Natural killer cell treated with Interleukin-12 subunit alpha and Interleukin-12 subunit beta and Interleukin-15 and Interleukin-18, amount 100 ng/mL, for 72 hours (primary cell): ENCODE results near the gene CYCS. TPM values are rescaled to one million over a fixed set of nuclear protein-coding genes. Genes with fewer than 3 reads are reported as not detected.
"Not testable (repeated sequence)": the region's sequence is repeated elsewhere in the genome, so short reads cannot be mapped to it uniquely, and the experiment has no call there.

ENCODE experiments used
- ATAC-seq, 2 donors: fragments of 150-1000 bp; cut with Tn5 transposase in 1 of 2; sonication (Bioruptor Pico), chemical (Tn5 transposase) in 1 of 2; 2 replicates each; pipeline ENCODE4 v1.10.0; 2021
- DNase-seq: peaks from one replicate; pipeline ENCODE4 v3.0.0; 2022; ENCODE audit warnings: low spot score
- H3K27ac Mint-ChIP-seq, 2 donors: 1 replicate in 1 of 2; 2 replicates in 1 of 2; pipeline ENCODE4 v1.8.0; 2022; ENCODE audit warnings: mixed read lengths in 2 of 2, mild to moderate bottlenecking in 1 of 2, moderate library complexity in 1 of 2
- H3K27me3 Mint-ChIP-seq, 2 donors: 1 replicate in 1 of 2; 2 replicates in 1 of 2; pipeline ENCODE4 v1.8.0; 2022; ENCODE audit warnings: mixed read lengths in 2 of 2
- H3K36me3 Mint-ChIP-seq: one replicate; pipeline ENCODE4 v1.8.0; 2022; ENCODE audit warnings: mixed read lengths
- H3K4me1 Mint-ChIP-seq, 2 donors: 1 replicate in 1 of 2; 2 replicates in 1 of 2; pipeline ENCODE4 v1.8.0; 2022; ENCODE audit warnings: low read depth in 2 of 2, mixed read lengths in 2 of 2, mild to moderate bottlenecking in 1 of 2
- H3K4me3 Mint-ChIP-seq: one replicate; pipeline ENCODE4 v1.8.0; 2022; ENCODE audit warnings: mixed read lengths
- H3K9me3 Mint-ChIP-seq: 2 replicates; pipeline ENCODE4 v1.8.0; 2022; ENCODE audit warnings: mixed read lengths
- total RNA-seq, 2 donors: library from RNA; stranded (reverse); gene quantifications; one replicate each; pipeline ENCODE4 v1.2.3, GENCODE V29; 2022

CYCS gene
- total RNA-seq: 100 to 1,000 TPM; 191 to 253 TPM

- H3K4me1 Mint-ChIP-seq: peaks cover 21 to 32% of the 10 kb centered on the region in 2 donors
- H3K27ac Mint-ChIP-seq: peak within 1 kb of the TSS; percentile 91 to 98
- H3K9me3 Mint-ChIP-seq: no peaks in the 10 kb centered on the region
- H3K36me3 Mint-ChIP-seq: peaks cover 30% of the 10 kb centered on the region
- ATAC-seq (peak; percentile 97), DNase-seq (peak; percentile 100)
- peak within 1 kb of the TSS; percentile 93 for H3K4me3 Mint-ChIP-seq
- H3K27me3 Mint-ChIP-seq: no peaks in the 10 kb centered on the region
Measured at GRCh38 chr7:25125137-25125946, at the start of gene CYCS. CYCS (minus strand) TSS chr7:25125260; CDS start chr7:25124119, 1,141 bp downstream.

GRCh38 chr7:25173184-25173583 is 48.1 kb upstream of the CYCS start:
- Mint-ChIP-seq H3K9me3 (no peaks in the 10 kb centered on the region), H3K27ac (no peak overlapping the region), H3K4me1 (peaks cover 0 to 8% of the 10 kb centered on the region in 2 donors), H3K27me3 (no peaks in the 10 kb centered on the region), H3K36me3 (no peaks in the 10 kb centered on the region), H3K4me3 (no peak overlapping the region)
- ATAC-seq: no peak
- no peak for DNase-seq

DNA sequence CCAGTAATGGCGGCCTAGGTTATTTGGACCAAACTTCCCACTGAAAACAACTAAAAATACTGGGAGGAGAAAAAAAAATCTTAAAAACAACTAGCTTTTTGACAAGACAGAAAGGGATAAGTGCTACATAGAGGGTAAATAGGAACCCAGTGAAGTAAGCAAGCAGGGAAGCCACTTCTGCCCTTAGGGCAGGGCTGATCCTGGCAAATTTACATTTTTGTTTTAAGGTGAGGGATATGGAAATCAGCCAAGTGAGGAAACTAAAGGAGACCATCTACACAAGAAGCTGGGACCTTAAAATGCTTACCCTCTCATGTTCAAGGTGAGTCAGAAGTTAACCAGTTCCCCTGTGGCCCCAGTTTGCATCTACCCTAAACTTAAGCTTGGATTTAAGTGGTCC is 46.5 kb upstream of the CYCS start:
- ATAC-seq: no peak
- Mint-ChIP-seq H3K36me3 (no peaks in the 10 kb centered on the region), H3K27me3 (no peaks in the 10 kb centered on the region), H3K9me3 (no peaks in the 10 kb centered on the region), H3K4me3 (no peak overlapping the region), H3K27ac (no peak overlapping the region), H3K4me1 (peaks cover 0 to 8% of the 10 kb centered on the region in 2 donors)
- no peak for DNase-seq

- ATAC-seq: no peak
- Mint-ChIP-seq H3K4me1 (peaks cover 0 to 8% of the 10 kb centered on the region in 2 donors), H3K27me3 (no peaks in the 10 kb centered on the region), H3K9me3 (no peaks in the 10 kb centered on the region), H3K4me3 (no peak overlapping the region), H3K36me3 (no peaks in the 10 kb centered on the region), H3K27ac (no peak overlapping the region)
- DNase-seq: no peak
Measured at GRCh38 chr7:25171071-25171470, 46.0 kb upstream of the CYCS start.

- DNase-seq (no peak), ATAC-seq (no peak)
- H3K4me1 Mint-ChIP-seq: peaks cover 0 to 8% of the 10 kb centered on the region in 2 donors
- no peak overlapping the region for H3K27ac Mint-ChIP-seq
- H3K36me3 Mint-ChIP-seq: no peaks in the 10 kb centered on the region
- no peaks in the 10 kb centered on the region for H3K9me3 Mint-ChIP-seq
- no peak overlapping the region for H3K4me3 Mint-ChIP-seq
- H3K27me3 Mint-ChIP-seq: no peaks in the 10 kb centered on the region
Measured at GRCh38 chr7:25169683-25170082, 44.6 kb upstream of the CYCS start.

GRCh38 chr7:25168145-25168544 is 43.1 kb upstream of the CYCS start:
- Mint-ChIP-seq H3K27me3 (no peaks in the 10 kb centered on the region), H3K4me1 (peaks cover 0 to 8% of the 10 kb centered on the region in 2 donors), H3K36me3 (no peaks in the 10 kb centered on the region), H3K4me3 (no peak overlapping the region), H3K27ac (no peak overlapping the region), H3K9me3 (no peaks in the 10 kb centered on the region)
- DNase-seq (no peak), ATAC-seq (no peak)

DNA sequence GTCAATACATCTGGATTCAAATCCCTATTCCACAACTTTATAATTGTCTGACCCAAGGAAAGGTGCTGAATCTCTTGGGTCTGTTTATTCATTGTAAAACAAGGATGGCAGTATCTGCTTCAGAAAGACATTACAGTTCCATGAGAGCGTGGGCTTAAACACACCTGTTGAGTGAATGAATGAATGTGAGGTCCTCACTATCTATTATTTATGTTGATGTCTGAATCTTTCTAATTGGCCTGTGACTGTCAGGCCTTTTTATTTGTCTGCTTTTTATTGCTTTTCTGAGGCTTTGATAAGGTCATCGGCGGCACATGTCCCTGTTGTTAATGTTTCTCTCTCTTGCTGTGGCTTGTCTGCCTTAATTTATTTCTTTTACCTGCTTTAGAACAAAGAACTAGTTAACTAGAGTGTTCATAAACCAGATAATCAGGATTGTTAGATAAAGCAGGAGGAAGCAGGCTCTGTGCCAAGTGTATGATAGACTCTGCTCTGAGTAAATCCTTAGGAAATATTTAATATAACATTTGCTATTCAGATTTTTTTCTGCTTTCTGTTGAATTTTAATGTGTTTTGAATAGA is 42.3 kb upstream of the CYCS start:
- H3K4me3 Mint-ChIP-seq: no peak overlapping the region
- H3K9me3 Mint-ChIP-seq: no peaks in the 10 kb centered on the region
- no peaks in the 10 kb centered on the region for H3K36me3 Mint-ChIP-seq

GRCh38 chr7:25159983-25160596 is 35.0 kb upstream of the CYCS start:
- H3K27ac Mint-ChIP-seq, H3K4me3 Mint-ChIP-seq, ATAC-seq: not testable (repeated sequence)

More for the DNA sequence above, 42.3 kb upstream of the CYCS start:
- H3K27me3 Mint-ChIP-seq: no peaks in the 10 kb centered on the region
- DNase-seq: no peak
- H3K27ac Mint-ChIP-seq: no peak overlapping the region
- no peak for ATAC-seq
- H3K4me1 Mint-ChIP-seq: peaks cover 0 to 4% of the 10 kb centered on the region in 2 donors

GRCh38 chr7:25158966-25159365 is 33.9 kb upstream of the CYCS start:
- ATAC-seq (no peak), DNase-seq (no peak)
- Mint-ChIP-seq H3K9me3 (no peaks in the 10 kb centered on the region), H3K27ac (no peak overlapping the region), H3K27me3 (no peaks in the 10 kb centered on the region), H3K4me3 (no peak overlapping the region), H3K36me3 (no peaks in the 10 kb centered on the region), H3K4me1 (peaks cover 3 to 5% of the 10 kb centered on the region in 2 donors)

More at GRCh38 chr7:25159983-25160596, 35.0 kb upstream of the CYCS start:
- DNase-seq, H3K4me1 Mint-ChIP-seq, H3K36me3 Mint-ChIP-seq, H3K27me3 Mint-ChIP-seq, H3K9me3 Mint-ChIP-seq: not testable (repeated sequence)

DNA sequence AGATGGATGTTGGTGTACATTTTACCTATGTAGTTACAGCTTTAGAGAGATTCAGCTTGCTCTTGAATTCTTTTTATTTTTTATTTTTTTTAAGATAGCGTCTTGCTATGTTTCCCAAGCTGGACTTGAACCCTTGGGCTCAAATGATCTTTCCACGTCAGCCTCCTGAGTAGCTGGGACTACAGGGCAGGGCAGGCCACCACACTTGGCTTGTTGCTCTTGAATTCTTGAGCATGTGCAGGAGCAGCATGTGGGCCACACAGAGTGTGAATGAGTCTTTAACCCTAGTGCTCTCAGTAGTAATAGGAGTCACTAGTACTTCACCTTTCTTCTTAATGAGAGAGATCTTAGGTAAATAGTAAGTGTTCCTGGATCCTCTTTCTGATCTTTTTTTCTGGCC is 26.7 kb upstream of the CYCS start:
- Mint-ChIP-seq H3K4me1 (no peaks in the 10 kb centered on the region), H3K36me3 (no peaks in the 10 kb centered on the region), H3K27ac (no peak overlapping the region), H3K9me3 (no peaks in the 10 kb centered on the region), H3K27me3 (no peaks in the 10 kb centered on the region), H3K4me3 (no peak overlapping the region)
- DNase-seq (no peak), ATAC-seq (no peak)

DNA sequence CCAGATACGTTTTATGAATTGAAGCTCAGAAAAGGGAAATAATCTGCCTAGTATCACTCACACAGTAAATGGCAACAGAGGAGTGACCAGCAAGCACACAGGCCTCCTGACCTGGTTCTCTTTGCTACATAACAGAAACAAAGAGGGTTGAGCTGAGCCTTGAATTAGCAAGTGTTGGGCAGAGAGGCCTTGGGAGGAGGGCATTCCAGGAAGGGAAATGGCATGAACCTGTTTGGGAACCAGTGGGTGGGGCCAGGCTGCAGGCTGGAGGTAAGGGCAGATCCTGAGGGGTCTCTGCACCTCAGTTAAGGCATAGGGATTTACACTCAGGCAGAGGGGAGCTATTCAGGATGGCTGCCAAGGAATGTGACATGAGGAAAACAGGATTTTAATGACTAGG is 24.8 kb upstream of the CYCS start:
- Mint-ChIP-seq H3K4me1 (no peaks in the 10 kb centered on the region), H3K27me3 (no peaks in the 10 kb centered on the region), H3K27ac (no peak overlapping the region), H3K4me3 (no peak overlapping the region), H3K9me3 (no peaks in the 10 kb centered on the region), H3K36me3 (no peaks in the 10 kb centered on the region)
- no peak for ATAC-seq
- no peak for DNase-seq

- H3K36me3 Mint-ChIP-seq: no peaks in the 10 kb centered on the region
- DNase-seq (no peak), ATAC-seq (no peak)
- no peaks in the 10 kb centered on the region for H3K9me3 Mint-ChIP-seq
- no peaks in the 10 kb centered on the region for H3K4me1 Mint-ChIP-seq
- no peak overlapping the region for H3K27ac Mint-ChIP-seq
- no peak overlapping the region for H3K4me3 Mint-ChIP-seq
- H3K27me3 Mint-ChIP-seq: no peaks in the 10 kb centered on the region
Measured at GRCh38 chr7:25148772-25149575, 23.9 kb upstream of the CYCS start.

- Mint-ChIP-seq H3K36me3 (no peaks in the 10 kb centered on the region), H3K9me3 (no peaks in the 10 kb centered on the region), H3K4me1 (no peaks in the 10 kb centered on the region), H3K27ac (no peak overlapping the region), H3K4me3 (no peak overlapping the region), H3K27me3 (no peaks in the 10 kb centered on the region)
- DNase-seq (no peak), ATAC-seq (no peak)
Measured at GRCh38 chr7:25143763-25144162, 18.7 kb upstream of the CYCS start.
